DMS53 treated with DMSO at 0.1 percent for 48 hours (cell line): Measurements from ENCODE around the gene MAD1L1.

Source experiments
- DNase-seq: peaks from one replicate; lab custom pipeline; 2025; ENCODE audit not compliant: unreplicated experiment; lab: John Stamatoyannopoulos, UW

Gene MAD1L1

GRCh38 chr7:2201686-2202360 lies 30.9 kb downstream of the MAD1L1 start:
- no peak for DNase-seq

- no peak for DNase-seq
Observed at GRCh38 chr7:2201128-2201527, 31.6 kb downstream of the MAD1L1 start.

- no peak for DNase-seq
Observed at GRCh38 chr7:2200584-2200980, 32.2 kb downstream of the MAD1L1 start.

- no peak for DNase-seq
Observed at GRCh38 chr7:2199956-2200583, 32.7 kb downstream of the MAD1L1 start.

GRCh38 chr7:2199528-2199927 lies 33.2 kb downstream of the MAD1L1 start:
- DNase-seq = no peak

- no peak for DNase-seq
Observed at GRCh38 chr7:2198760-2199159, 34.0 kb downstream of the MAD1L1 start.

GRCh38 chr7:2198206-2198605 lies 34.5 kb downstream of the MAD1L1 start:
- DNase-seq = no peak

- no peak for DNase-seq
Observed at GRCh38 chr7:2197436-2198155, 35.1 kb downstream of the MAD1L1 start.

GRCh38 chr7:2196381-2197378 lies 36.1 kb downstream of the MAD1L1 start:
- no peak for DNase-seq

- no peak for DNase-seq
Observed at GRCh38 chr7:2195400-2196246, 37.1 kb downstream of the MAD1L1 start.

- DNase-seq = no peak
Observed at GRCh38 chr7:2193575-2194305, 39.0 kb downstream of the MAD1L1 start.

GRCh38 chr7:2192831-2193534 lies 39.8 kb downstream of the MAD1L1 start:
- DNase-seq = peak; percentile 83

- DNase-seq = no peak
Observed at GRCh38 chr7:2191016-2191415, 41.7 kb downstream of the MAD1L1 start.

- no peak for DNase-seq
Observed at GRCh38 chr7:2190531-2190930, 42.2 kb downstream of the MAD1L1 start.

GRCh38 chr7:2186166-2186565 lies 46.6 kb downstream of the MAD1L1 start:
- no peak for DNase-seq

- DNase-seq = no peak
Observed at GRCh38 chr7:2185715-2186114, 47.0 kb downstream of the MAD1L1 start.

- DNase-seq = no peak
Observed at GRCh38 chr7:2182461-2182860, 50.3 kb downstream of the MAD1L1 start.

GRCh38 chr7:2181077-2181854 lies 51.5 kb downstream of the MAD1L1 start:
- DNase-seq = no peak
